ENCODE measurements around the gene APOD. TPM values are rescaled to one million over a fixed set of nuclear protein-coding genes. Genes with fewer than 3 reads are reported as not detected.
"Not testable (repeated sequence)": the region's sequence is repeated elsewhere in the genome, so short reads cannot be mapped to it uniquely, and the experiment has no call there.

The APOD gene
- total RNA-seq (2014; rRNA removed; shearing (Covaris generic)) = 90.8 and 104 TPM in 2 replicates
- 124 and 148 TPM in 2 replicates for polyA plus RNA-seq (2015; cell fraction: cytosol; rRNA removed)
- 15.5 and 17.5 TPM in 2 replicates for polyA plus RNA-seq (2015; cell fraction: nucleus; rRNA removed)

GRCh38 chr3:195583831-195584542, at the start of gene APOD:
TSS of gene APOD (minus strand) at chr3:195583940. CDS start at chr3:195579461, 4,479 bp downstream.
- peak; percentile 92 for DNase-seq (ENCODE audit: low read depth, low spot score)
- in situ Hi-C loops (cut with HindIII; ENCODE audit: low pct_unique_long_range_greater_than_20kb, low sequenced_read_pairs) = no loop called here

GRCh38 chr3:195633351-195633750, 49.6 kb upstream of the APOD start:
- DNase-seq (ENCODE audit: low read depth, low spot score); in situ Hi-C loops (cut with HindIII; ENCODE audit: low pct_unique_long_range_greater_than_20kb, low sequenced_read_pairs): not testable (repeated sequence)

GRCh38 chr3:195632501-195633185, 48.9 kb upstream of the APOD start:
- in situ Hi-C loops (cut with HindIII; ENCODE audit: low pct_unique_long_range_greater_than_20kb, low sequenced_read_pairs); DNase-seq (ENCODE audit: low read depth, low spot score): not testable (repeated sequence)

GRCh38 chr3:195632046-195632445, 48.3 kb upstream of the APOD start:
- in situ Hi-C loops (cut with HindIII; ENCODE audit: low pct_unique_long_range_greater_than_20kb, low sequenced_read_pairs); DNase-seq (ENCODE audit: low read depth, low spot score): not testable (repeated sequence)

DNA sequence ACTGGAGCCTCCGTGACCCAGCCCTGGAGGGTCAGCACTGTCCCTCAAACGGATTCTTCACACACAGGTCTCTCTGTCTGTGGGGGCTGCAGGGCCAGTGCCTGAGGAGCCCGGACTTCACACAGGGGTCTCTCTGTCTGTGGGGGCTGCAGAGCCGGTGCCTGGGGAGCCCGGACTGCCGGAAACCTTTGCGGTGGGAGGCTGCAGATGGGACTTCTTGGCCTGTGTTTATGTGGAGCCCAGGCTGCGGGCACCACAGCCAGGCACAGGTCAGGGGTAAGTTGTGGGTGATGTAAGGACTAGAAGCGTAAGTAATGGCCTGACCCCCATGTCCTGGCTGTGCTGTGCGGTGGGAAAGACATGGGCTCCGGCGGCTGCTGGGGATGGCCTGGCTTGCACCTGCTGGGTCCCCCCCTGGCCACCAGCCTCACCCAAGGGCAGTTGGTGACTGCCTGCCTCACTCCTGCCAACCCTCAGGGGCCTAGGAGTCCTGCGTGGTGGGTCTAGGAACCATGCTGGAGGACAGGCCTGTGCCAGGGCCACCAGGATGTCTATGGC, 47.3 kb upstream of the APOD start:
- not testable (repeated sequence) for DNase-seq (ENCODE audit: low read depth, low spot score)

DNA sequence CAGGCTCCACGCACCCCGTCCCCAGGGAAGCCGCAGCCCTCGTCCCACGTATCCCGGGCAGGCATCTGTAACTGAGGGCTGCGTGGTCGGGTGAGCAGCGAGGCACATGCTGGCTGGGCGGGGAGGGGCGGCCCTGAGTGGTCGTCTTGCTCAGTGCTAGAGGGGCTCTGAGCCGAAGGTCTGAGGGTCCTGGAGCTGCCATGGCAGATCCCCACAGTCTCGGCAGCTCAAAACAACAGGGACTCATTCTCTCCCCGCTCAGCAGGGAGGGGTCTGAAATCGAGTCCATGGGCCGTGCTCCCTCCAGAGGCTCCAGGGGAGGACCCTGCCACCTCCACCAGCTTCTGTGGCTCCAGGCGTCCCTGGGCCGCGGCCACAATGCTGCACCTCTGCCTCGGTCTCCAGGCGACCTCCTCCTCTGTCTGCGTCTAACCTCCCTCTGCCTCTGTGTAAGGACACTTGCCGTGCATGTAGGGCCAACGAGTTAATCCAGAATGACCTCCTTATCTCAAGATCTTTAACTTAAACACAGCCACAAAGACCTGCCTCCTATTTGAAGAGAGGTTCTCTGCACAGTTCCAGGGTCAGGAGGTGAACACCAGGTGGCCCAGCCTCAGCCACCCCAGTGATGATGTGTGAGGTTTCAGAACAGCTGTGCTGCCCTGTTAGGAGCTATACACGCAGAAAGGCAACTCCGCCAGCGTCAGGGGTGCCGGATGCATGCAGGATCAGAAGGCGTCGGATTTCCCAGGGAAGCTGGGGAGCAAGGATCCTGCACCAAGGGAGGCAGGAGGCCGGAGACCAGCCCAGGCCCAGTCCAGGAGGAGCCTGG, 46.6 kb upstream of the APOD start:
- DNase-seq (ENCODE audit: low read depth, low spot score); in situ Hi-C loops (cut with HindIII; ENCODE audit: low pct_unique_long_range_greater_than_20kb, low sequenced_read_pairs): not testable (repeated sequence)

More for the DNA sequence above, 47.3 kb upstream of the APOD start:
- in situ Hi-C loops (cut with HindIII; ENCODE audit: low pct_unique_long_range_greater_than_20kb, low sequenced_read_pairs) = not testable (repeated sequence)

DNA sequence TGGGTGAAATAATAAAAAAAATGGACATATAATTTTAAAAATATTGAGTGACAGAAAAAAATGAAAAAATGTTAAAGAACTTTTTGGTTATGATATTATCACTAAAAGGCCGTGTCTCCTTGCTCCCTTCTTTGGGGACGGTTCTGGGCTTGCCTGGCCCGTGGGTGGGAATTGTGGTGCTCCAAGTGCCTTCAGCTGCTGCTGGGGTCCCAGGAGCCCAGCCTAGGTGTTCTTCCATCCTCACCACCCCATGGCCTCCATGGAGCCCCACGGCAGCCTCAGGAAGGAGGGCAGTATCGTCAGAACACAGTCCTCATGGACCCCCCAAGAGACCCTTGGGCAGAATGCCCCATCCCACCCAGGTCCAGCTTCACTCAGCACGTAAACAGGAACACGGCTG, 45.9 kb upstream of the APOD start:
- in situ Hi-C loops (cut with HindIII; ENCODE audit: low pct_unique_long_range_greater_than_20kb, low sequenced_read_pairs); DNase-seq (ENCODE audit: low read depth, low spot score): not testable (repeated sequence)

DNA sequence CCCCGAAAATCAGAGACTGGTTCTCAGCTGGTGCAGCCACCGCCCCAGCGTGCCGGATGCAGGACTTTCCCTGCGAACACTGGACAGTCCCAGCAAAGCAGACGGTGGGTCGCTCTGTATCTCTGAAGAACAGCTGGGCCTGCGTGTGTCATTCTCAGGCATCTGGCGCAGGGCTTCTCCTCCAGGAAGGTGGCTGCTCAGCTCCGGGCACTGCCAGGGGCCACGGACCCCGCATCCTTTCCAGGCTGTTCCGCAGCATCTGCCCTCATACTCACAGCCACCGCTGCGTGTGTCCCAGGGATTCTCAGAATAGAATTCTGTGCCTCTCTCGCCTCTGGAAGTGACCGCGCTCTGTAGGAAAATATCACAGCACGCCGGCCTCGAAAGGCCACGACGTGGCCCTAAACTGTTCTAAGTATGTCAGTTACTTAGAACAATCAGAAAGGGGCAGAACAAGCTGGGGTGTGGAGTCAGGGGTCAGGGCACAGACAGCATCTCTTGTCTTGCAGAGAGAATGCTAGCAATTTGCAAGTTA, 44.7 kb upstream of the APOD start:
- DNase-seq (ENCODE audit: low read depth, low spot score); in situ Hi-C loops (cut with HindIII; ENCODE audit: low pct_unique_long_range_greater_than_20kb, low sequenced_read_pairs): not testable (repeated sequence)

DNA sequence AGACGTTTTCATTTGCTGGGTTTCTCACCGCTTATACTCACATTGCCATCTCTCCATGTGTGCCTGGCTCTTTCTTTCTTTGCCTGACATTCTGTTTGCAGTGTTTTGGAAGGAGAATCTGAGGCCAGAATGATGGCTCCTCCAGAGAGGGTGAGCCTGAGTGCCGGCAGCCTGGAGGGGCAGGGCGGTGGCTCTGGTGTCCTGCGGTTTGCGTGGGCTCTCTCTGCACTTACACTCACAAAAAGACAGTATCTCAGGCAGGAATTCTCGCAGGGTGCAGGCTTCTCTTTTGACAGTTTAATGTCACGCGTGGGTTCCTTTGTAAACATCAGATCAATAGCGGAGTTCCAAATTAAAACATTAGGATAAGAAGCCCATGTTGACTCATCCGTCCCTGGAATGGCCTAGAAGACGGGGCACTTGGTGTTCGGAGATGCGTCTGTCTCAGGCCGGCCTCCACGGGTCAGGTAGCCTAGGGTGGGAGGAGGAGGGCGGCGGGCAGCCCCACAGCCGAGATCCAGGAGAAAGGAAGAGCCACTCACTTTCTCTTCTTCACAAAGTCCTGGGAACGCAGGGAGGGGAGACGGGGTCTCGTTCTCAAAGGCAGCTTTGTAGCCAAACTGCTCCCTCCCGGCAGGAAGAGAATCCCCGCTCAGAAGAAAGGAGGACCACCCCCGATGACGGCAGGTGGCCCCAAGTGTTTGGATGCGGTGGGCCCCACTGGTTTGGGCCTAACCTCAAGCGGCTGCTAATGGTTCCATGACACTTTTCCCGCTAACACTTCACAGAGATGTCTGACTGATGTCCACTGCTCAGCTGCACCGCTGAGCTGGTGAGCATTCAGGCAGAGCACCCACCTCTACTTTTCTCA, 44.0 kb upstream of the APOD start:
- in situ Hi-C loops (cut with HindIII; ENCODE audit: low pct_unique_long_range_greater_than_20kb, low sequenced_read_pairs); DNase-seq (ENCODE audit: low read depth, low spot score): not testable (repeated sequence)

DNA sequence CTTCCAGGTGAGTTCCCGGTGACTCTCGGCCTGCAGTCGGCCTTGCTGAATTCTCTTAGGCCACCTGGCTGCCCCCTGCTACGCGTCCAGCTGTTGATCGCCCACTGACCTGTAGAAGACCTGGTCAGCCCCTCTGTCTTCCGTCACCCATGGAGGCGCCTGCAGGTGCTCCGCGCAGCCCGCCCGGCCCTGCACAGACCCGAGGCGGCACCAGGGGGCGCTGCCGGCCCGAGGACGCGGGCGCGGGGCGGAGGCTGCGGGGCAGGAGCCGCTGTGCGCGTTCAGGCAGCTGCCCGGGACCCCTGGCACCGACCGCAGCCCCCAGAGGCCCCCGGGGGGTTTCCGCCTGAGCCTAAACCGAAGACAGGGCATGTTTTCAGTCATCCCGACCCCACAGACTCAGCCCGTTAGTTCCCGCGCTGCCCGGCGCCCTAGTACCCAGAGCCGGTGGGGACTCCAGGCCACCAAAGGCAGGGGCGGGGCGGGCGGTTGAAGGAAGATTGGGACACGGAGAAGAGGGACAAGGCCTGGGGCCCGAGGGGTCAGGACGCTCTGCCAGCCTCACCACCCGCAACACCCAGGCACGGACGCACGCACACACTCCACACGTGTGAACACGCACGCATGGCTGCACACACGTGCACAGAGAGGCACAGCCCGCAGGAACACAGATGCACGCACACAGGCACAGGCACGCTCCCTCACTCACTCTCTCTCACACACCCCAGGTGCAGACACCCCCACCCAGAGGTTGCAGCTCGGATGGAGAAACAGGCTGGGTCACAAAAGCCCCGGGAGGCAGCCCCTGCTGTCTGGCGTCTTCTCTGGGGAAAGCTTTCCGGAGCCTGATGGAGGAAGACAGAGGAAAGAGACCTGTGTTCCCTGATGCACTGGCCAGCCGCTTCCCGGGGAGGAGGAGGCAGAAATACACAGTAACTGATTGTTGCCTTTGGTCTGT, 41.1 kb upstream of the APOD start:
- in situ Hi-C loops (cut with HindIII; ENCODE audit: low pct_unique_long_range_greater_than_20kb, low sequenced_read_pairs) = not testable (repeated sequence)

GRCh38 chr3:195624171-195624570, 40.4 kb upstream of the APOD start:
- DNase-seq (ENCODE audit: low read depth, low spot score); in situ Hi-C loops (cut with HindIII; ENCODE audit: low pct_unique_long_range_greater_than_20kb, low sequenced_read_pairs): not testable (repeated sequence)

More for the DNA sequence above, 41.1 kb upstream of the APOD start:
- not testable (repeated sequence) for DNase-seq (ENCODE audit: low read depth, low spot score)

- DNase-seq (ENCODE audit: low read depth, low spot score); in situ Hi-C loops (cut with HindIII; ENCODE audit: low pct_unique_long_range_greater_than_20kb, low sequenced_read_pairs): not testable (repeated sequence)
Observed at GRCh38 chr3:195623217-195623965, 39.7 kb upstream of the APOD start.

- DNase-seq (ENCODE audit: low read depth, low spot score); in situ Hi-C loops (cut with HindIII; ENCODE audit: low pct_unique_long_range_greater_than_20kb, low sequenced_read_pairs): not testable (repeated sequence)
Observed at GRCh38 chr3:195622523-195623170, 38.9 kb upstream of the APOD start.

DNA sequence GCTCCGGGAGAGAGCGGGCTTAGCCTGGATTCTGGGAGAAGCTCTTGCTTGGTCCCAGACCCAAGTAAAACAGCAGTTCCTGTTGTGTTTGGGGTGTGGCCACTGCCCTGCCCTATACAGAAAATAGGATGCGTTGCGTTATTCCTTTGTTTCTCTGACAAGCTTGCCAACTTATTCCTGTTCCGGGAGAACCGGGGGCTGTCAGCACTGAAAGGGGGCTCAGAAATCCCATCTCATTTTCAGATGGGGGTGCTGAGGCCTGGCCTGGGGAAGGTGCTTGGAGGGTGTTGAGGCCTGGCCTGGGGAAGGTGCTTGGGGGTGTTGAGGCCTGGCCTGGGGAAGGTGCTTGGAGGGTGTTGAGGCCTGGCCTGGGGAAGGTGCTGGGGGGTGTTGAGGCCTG, 38.3 kb upstream of the APOD start:
- in situ Hi-C loops (cut with HindIII; ENCODE audit: low pct_unique_long_range_greater_than_20kb, low sequenced_read_pairs); DNase-seq (ENCODE audit: low read depth, low spot score): not testable (repeated sequence)
